ENCODE results near the gene PDE3A.
"Not testable (repeated sequence)": the region's sequence is repeated elsewhere in the genome, so short reads cannot be mapped to it uniquely, and the experiment has no call there.

The PDE3A gene

DNA sequence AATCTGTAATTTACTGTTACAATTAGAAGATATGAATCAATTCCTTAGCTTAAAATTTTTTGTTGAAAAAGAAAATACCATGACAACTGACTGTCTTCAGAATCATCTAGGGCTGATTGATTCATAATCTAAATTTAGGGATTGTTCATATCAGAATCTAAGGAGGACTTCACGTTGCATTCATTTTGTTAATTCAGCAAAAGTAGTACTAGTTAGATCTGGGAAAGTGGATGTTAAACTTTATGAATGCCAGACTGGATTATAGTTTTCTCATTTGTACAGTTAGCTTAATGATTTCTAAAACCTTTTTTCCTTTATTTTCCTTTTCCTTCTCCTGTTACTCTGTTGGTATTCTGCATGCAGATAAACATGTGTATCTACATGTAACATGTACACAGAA, 135.5 kb downstream of the PDE3A start:
- no peak for DNase-seq

DNA sequence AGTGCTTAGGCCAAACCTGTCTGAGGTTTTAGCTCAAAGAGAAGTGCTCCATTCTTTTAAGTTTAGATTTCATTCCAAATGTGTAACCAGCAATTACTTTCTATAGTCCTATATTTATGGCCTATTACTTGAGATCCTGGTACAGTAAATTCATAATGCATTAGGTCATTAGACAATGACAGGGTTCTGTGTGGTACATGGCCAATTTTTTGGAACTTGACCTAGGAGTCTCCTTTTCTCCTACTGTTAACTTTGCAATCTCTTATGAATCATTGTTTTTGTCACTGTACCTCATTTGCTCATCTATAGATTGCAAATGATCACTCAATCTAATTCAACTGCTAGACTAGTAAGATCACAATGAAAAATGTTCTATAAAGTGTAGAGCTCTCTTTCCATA, 136.7 kb downstream of the PDE3A start:
- DNase-seq: no peak

DNA sequence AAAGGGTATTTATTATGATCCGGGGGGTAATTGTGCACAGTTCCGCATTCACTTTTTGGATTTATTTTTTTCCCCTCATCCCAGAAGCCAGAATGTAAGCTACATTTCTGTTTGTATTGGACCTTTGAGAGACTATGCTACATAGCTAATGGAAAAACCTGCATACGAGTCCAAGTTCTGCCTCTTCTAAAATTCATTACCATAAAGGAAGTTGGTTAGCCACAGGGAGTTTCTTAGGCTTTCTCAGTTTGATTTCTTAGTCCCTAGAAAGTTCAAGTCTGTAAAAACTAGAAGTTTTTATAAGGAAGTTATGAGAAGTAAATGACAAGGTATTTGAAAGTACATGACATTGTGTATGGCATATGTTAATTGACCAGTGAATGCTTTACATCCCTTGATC, 138.7 kb downstream of the PDE3A start:
- DNase-seq: no peak

DNA sequence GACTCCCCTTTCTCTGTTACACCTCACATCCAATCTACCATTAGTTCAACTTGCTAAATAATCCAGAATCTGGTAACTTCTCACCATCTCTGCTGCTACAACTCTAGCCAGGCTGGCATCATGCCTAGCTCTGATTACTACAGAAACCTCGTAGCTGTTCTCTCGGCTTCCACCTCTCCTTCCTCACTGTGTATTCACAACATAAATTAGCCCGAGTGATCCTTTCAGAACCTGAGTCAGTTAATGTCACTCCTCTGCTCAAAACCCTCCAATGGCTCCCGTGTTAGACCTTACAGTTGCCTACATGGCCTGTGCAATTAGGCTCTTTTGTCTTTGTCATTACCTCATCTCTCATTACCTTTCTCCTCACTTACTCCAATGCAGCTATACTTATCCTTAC, 139.4 kb downstream of the PDE3A start:
- no peak for DNase-seq

DNA sequence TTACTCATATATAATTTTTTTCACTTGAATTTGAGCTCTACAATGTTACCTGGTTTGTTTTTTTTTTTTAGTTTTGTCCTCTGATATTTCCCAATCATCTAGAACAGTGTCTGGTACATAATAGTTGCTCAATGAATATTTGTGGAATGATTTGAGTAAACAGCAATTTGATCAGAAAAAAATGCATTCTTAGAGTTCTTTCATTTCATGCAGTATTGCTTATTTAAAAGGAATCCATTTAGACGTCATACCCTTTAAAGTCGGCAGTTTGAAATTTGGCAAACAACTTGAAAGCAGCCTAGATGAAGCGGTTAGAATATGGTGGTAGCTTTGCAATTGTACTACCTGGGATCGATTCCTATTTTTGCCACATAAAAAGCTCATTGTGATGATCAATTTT, 140.0 kb downstream of the PDE3A start:
- no peak for DNase-seq

DNA sequence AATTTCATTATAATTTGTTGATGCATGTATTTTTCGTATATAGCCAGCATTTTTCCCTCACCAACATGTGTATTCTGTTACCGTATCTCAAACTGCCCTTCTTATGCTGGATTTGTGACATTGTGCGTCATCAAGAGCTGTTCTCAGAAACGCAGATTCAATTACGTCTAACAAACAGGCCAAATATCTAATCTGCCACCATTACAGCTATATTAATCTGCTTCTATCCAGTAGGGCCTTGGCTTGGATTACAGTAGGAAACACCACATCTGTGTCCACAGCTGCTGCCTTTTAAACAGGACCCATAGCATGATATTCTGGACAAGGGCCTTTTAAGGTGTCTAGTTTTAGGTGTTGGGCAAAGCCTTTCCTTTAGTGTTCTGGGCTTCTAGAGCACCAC, 140.6 kb downstream of the PDE3A start:
- no peak for DNase-seq

DNA sequence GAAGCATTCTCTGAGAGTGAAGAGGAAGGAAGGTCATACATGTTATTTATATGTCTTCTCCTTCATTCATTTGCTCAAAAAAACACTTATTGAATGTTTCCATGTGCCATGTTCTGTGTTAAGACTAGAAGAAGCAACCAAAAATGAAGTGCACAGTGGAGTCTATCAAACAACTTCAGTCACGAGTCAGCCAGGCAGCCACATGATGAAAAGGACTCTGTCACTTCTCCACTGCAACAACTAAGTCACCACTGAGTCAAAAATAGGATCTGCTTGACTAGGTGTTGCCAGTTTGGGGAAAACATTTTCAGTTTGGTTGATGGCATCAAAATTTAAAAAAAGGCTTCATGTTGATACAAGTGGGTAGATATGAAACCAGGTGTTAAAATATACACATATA, 142.5 kb downstream of the PDE3A start:
- no peak for DNase-seq

DNA sequence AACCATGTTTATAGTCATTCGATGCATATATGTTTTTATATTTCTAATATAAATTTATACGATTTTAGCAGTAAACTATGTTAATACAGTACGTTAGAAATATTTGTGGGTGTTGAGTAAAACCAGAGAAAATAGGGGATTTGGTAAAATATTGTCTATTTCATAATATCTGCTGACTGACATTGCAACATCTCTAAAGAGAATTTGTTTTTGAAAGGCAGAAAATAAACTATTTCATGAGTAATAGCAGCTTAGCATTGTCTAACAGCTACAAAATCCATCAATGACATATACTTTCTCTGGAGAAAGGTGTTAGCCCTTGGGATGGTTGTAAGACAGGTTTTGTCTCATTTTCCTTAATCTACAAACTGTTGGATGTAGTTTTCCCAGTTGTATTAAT, 144.9 kb downstream of the PDE3A start:
- no peak for DNase-seq

DNA sequence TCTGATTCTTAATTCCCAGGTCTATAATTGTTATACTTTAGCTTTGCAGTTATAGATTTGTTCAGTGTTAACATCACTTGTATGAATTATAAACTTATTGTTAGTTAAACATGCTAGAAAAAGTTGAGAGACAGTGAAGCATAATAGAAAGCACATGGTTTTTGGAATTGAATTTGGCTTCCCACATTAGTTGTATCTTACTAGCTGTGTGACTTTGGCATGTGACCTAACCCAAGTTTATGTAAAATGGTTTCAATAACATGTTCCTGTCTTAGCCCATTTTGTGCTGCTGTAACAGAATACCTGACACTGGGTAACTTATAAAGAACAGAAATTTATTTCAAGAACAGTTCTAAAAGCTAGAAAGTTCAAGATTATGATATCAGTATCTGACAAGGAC, 146.3 kb downstream of the PDE3A start:
- no peak for DNase-seq

DNA sequence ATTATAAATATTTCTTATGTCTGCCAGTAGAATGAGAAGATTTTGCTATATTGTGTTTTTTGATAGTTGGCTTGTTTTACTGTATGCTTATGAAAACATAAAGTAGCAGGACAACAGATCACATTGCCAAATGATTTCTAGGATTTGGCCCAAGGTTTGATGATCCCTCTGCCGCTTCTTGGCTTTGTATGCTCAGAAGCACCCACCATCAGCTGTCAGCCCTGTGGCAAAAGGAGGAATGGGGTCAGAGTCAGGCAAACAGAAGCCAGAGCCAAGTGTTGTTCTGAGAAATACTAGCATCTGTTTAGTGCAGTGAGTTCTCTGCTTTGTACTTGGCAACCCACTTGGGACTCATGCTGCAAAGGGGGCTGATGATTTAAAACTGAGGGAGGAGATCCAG, 152.2 kb downstream of the PDE3A start:
- no peak for DNase-seq

DNA sequence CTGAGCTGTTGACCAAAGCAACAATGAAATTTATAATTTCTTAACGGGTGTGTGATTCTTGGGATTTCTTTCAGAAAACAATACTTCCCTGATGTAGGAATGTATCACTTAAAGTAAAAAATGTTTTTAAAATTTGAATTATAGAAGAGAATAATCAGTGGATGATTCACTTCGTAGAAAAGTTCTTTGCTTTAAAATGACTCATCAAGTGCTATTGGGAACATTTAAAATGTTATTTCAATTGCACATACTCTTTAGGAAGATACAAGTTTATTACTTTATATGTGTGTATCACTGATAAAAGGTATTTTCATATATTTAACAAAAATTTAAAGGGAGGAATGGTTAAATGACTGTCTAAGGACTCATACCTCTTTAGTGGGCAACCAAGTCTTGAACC, 155.3 kb downstream of the PDE3A start:
- DNase-seq: no peak

DNA sequence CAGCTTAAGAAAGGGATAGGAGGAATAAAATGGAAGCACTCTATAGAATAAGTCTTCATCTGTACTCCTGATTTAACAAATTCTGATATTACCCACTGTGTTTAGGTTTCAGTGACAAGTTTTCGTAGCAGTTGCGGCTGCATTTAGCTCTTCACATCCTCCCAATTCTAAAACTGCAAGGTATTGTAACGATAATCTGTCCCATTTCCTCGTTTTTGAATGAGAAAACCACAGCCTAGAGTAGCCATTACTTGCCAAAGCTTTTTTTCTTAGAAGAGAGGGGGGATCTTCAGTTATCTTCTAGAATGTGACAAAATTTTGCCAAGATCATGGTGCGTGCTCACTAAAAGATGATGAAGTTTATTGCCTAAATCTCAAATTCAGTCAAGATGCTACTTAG, 155.8 kb downstream of the PDE3A start:
- no peak for DNase-seq

DNA sequence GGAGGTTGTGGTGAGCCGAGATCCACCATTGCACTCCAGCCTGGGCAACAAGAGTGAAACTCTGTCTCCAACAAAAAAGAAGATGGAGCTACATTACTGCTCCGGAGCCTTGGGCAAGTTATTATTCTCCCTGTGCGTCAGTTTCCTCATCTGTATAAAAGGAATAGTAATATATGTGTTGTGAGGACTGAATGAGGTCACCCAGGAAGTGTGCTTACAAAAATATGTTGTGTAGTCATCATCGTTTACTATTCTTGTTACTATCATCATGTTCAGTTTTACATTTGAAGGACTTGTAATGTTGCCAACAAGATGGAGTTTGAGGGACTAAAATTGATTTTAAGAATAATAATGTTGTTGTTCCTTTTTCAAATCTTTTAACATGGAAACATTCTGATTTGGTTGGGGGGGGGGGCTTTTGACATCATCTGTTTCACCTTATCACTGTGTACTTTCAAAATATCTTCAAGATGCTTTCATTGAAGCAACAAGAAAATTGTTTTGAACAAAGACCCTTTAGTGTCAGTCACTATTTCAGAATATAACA, 156.8 kb downstream of the PDE3A start:
- no peak for DNase-seq

DNA sequence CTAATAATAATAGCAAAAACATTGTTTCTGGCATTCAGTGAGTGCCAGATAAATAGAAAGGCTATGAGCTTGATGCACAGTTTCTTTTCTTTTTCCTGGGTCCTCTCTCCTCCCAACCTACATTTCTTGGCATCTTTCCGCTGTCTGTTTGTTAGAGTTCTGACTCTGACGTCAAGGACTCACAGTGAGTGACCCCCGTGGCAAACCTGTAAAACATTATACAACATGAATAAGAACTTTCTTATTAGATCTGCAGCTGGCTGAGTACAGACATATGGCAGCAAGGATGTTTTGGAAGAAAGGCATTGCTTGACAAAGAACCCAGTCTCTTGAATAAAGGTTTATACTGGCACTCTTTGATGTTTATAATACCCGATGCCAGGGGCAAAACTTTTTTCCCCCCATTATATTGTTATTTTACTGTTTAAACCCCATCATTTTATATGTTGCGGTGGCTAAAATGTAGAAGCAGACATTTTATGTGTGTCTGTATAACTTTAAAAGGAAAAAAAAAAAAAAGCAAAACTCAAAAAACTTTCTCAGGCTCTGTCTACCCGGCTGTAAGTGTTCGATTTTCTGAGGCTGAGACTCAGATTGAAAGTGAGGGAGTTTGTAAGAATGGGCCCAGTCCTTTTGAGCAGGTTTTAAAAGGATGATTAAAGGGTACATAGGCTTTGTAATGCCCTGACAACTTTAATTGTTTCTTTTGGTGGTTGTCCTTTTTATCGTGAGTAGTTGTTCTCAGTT, 159.3 kb downstream of the PDE3A start:
- no peak for DNase-seq

DNA sequence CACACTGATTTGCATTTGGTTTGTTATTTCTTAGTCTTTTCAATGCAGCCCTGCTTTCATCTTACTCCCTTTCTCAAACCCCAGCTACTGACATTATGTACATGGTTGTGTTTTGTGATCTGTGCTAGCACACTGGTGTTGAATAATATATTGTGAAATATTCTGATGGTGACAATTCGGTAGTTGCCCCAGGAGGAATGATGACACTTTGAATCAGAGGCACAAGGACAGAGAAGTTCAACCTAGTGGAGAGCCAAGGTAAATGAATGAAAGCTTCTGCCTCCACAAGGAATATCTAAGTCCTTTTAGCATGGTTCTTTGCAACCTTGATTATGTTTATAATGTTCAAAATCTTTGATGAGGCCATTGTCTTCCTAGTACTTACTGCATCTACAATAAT, 159.9 kb downstream of the PDE3A start:
- no peak for DNase-seq

DNA sequence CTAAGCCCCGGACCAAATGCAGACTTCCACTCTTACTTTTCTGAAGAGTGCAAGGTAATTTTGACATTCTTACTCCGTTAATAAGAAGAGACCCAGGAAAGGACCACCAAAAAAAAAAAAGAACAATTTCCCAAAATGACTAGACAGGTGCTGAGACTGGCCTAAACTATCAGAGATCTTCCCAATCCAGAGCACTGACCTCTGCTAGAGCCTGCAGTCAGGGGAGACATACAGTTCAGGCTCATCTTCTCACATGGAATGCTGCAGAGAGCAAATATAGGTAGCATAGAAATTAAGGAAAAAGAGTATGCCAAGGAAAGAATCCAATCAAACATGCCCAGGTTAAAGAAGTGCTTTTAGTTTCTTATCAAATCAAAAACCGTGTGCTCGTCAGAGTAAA, 177.9 kb downstream of the PDE3A start:
- no peak for DNase-seq

DNA sequence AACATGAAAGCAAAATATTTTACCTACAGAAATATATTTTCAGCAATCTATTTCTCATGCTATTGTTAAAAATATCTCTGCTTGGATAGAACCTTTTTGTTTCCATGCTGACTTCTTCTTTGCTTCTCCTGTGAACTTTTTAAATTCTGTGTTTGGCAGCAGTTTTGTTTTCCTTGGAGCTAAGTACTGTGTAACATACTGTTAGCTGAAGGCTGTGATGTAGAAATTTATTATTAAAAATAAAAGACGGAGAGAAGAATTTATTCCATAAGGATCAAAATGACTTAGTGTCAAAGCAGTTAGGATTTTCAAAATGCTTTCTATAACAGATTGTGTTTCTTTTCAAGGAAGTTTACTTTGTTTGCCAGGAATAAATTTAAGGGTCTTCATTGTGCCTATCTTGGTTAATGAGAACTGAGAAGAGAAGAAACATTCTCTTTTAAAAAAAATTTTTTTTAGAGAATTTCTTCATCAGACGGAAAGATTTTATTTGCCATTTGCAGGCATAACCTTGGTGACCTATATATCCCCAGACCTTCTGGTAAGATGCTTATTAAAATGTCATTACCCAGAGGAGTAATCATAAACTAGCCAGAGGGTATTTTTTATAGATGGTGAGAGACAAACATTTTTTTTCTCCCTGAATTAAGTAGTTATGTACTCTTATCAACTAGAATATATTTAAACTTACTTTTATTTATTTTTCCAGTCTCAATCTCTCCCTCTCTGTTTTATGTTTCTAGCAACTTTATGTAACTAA, 179.7 kb downstream of the PDE3A start:
- no peak for DNase-seq

DNA sequence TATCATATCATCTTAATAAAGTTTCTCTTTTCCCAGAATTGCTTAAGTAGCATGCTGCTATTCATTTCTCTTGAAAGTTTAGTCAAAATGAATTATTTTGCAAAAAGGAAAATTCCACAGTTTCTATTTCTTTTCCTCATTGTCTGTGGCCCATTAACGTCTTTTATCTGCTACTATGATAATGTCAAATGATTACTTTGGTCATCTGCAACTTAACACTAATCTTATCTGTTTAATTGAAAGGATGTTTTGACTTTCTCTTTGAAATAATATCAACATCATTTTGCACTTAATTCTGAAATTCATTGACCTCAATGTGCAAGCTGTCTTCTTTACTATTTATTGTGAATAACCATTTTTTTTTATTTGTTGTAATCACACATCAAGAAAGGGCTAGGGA, 180.3 kb downstream of the PDE3A start:
- no peak for DNase-seq

DNA sequence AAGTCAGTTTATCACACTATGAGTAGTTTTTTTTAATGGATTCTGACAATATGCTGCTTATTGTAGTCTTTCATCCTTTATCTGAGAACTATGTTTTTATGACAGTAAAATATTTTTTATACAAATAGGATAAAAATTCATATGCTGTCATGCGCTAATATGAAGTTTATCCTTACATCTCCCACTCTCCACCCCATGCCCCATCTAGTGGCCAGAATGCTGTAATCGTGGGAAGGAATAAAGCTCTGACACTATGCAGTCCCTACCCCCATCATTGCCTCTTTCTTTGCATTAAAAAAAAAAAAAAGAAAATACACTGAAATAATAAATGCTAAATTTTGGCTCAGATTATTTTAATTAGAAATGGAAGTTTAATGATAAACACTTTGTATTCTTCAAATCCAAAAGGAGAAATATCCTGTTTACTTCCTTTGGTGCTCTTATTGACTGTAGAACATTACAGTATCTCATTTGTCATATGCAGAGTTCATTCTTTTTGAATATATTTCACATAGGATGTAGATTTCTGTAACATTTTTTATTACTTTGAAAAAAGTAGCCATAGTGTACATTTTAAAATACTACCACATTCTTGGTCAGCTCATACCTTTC, 180.9 kb downstream of the PDE3A start:
- DNase-seq: no peak

DNA sequence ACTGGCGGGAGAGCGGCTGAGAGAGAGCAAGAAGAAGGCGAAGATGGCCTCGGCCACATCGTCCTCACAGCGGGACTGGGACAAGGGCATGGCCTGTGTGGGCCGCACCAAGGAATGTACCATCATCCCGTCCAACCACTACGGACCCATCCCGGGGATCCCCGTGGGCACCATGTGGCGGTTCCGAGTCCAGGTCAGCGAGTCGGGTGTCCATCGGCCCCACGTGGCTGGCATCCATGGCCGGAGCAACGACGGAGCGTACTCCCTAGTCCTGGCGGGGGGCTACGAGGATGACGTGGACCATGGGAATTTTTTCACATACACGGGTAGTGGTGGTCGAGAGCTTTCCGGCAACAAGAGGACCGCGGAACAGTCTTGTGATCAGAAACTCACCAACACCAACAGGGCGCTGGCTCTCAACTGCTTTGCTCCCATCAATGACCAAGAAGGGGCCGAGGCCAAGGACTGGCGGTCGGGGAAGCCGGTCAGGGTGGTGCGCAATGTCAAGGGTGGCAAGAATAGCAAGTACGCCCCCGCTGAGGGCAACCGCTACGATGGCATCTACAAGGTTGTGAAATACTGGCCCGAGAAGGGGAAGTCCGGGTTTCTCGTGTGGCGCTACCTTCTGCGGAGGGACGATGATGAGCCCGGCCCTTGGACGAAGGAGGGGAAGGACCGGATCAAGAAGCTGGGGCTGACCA, 183.6 kb downstream of the PDE3A start:
- DNase-seq: not testable (repeated sequence)

DNA sequence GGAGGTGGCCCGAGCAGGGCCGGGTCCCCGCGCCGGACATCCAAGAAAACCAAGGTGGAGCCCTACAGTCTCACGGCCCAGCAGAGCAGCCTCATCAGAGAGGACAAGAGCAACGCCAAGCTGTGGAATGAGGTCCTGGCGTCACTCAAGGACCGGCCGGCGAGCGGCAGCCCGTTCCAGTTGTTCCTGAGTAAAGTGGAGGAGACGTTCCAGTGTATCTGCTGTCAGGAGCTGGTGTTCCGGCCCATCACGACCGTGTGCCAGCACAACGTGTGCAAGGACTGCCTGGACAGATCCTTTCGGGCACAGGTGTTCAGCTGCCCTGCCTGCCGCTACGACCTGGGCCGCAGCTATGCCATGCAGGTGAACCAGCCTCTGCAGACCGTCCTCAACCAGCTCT, 184.2 kb downstream of the PDE3A start:
- not testable (repeated sequence) for DNase-seq

DNA sequence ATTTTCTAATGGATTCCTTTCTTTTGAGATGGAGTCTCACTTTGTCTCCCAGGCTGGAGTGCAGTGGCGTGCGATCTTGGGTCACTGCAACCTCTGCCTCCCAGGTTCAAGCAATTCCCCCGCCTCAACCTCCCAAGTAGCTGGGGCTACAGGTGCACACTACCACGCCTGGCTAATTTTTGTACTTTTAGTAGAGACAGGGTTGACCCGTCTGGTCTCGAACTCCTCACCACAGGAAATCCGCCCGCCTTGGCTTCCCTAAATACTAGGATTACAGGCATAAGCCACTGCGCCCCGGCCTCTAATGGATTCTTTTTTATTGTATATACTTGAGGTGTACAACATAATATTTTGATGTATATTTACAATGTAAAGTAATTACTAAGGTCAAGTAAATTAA, 186.7 kb downstream of the PDE3A start:
- no peak for DNase-seq

DNA sequence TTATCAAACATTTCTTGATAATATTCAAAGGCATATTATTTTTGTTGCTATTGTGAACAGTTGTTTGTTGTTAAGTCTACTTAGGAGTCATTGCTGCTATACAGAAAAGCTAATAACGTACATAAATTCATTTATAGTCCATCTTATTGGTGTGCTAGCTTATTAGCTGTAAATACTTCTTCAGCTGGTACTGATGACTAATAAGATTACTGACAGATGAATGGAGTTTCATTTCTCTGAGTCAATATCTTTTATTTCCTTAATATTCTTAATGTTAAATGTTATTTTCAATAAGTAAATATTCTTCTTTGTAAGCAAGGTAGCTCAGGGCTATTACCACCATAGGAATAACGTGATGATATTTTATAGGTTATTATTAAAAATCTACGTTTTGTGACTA, 187.4 kb downstream of the PDE3A start:
- DNase-seq: no peak
